NCI-H1092 (cell line): ENCODE data around the gene GPR180.

Experiments
- DNase-seq: peaks from one replicate; lab custom pipeline; 2025; lab: John Stamatoyannopoulos, UW

The GPR180 gene

GRCh38 chr13:94601446-94602431, at the start of gene GPR180:
TSS of gene GPR180 (plus strand) at chr13:94601857. CDS start at chr13:94601928, 71 bp downstream.
- peak; percentile 99 for DNase-seq

GRCh38 chr13:94552095-94552494, 49.6 kb upstream of the GPR180 start:
- no peak for DNase-seq

- DNase-seq = no peak
Measured at GRCh38 chr13:94553766-94554165, 47.9 kb upstream of the GPR180 start.

GRCh38 chr13:94556041-94556440, 45.6 kb upstream of the GPR180 start:
- DNase-seq = no peak

GRCh38 chr13:94556621-94557020, 45.0 kb upstream of the GPR180 start:
- DNase-seq = no peak

GRCh38 chr13:94557684-94558235, 43.9 kb upstream of the GPR180 start:
- no peak for DNase-seq

- DNase-seq = no peak
Measured at GRCh38 chr13:94558716-94559115, 42.9 kb upstream of the GPR180 start.

GRCh38 chr13:94559222-94559795, 42.3 kb upstream of the GPR180 start:
- no peak for DNase-seq

- no peak for DNase-seq
Measured at GRCh38 chr13:94560116-94560515, 41.5 kb upstream of the GPR180 start.

- DNase-seq = no peak
Measured at GRCh38 chr13:94561126-94561525, 40.5 kb upstream of the GPR180 start.

GRCh38 chr13:94567581-94567980, 34.1 kb upstream of the GPR180 start:
- DNase-seq = no peak

- no peak for DNase-seq
Measured at GRCh38 chr13:94568443-94568842, 33.2 kb upstream of the GPR180 start.

- DNase-seq = no peak
Measured at GRCh38 chr13:94569615-94570014, 32.0 kb upstream of the GPR180 start.

GRCh38 chr13:94579063-94579462, 22.6 kb upstream of the GPR180 start:
- no peak for DNase-seq

GRCh38 chr13:94583926-94584325, 17.7 kb upstream of the GPR180 start:
- no peak for DNase-seq

GRCh38 chr13:94585543-94586101, 16.0 kb upstream of the GPR180 start:
- DNase-seq = no peak

- no peak for DNase-seq
Measured at GRCh38 chr13:94586371-94586770, 15.3 kb upstream of the GPR180 start.

GRCh38 chr13:94588541-94588940, 13.1 kb upstream of the GPR180 start:
- no peak for DNase-seq

GRCh38 chr13:94590744-94591143, 10.9 kb upstream of the GPR180 start:
- DNase-seq = no peak

- no peak for DNase-seq
Measured at GRCh38 chr13:94595001-94595949, 6.4 kb upstream of the GPR180 start.

GRCh38 chr13:94595950-94596574, 5.6 kb upstream of the GPR180 start, which contains the start of gene TGDS:
TSS of gene TGDS (minus strand) at chr13:94596152. CDS start at chr13:94596136, 16 bp downstream.
- peak; percentile 92 for DNase-seq
